ENCODE measurements around the gene HIPK4.

The HIPK4 gene

DNA sequence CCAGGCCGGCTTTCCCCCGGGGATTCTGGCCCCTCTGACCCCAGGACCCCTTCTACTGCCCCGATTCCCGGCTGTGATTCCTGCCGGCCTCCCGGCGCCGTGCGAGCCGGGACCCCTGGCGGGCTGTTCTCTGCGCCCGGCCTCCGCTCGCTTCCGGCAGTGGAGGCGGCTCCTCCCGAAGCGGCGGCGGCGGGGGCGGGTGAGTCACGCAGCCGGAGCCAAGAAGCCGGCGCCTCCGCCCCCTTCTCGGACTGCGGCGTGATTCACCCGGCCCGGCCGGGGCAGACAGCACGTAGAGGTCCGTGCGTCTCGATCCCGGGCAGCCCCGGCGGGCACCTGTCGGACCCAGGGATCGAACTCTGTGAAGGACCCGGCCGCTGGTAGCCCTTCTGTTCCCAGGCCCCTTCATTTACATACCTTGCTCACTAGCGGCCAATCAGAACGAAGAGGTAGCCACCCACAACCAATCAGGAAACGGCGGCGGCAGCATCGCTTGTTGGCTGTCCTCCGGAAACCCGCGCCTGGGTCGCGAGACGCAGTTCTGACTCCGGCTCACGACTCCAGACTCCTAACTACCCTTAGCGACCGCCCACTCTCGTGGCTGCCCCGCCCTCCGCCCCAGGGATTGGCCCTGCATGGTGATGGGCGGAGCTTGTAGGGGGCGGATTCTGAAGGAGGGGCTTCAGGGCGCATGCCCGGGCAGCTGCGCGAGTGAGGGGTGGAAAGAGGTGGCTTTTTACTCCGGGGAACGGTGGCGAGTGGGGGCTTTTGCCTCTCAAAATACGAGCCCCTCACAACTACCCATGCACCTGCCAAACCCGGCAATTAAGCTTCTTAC, 35.7 kb upstream of the HIPK4 start, which contains the start of gene SERTAD1:
Gene SERTAD1 (minus strand): TSS at position 543 of the 838 bp plus-strand sequence. CDS start 2,446 bp downstream, outside the sequence.
- Histone ChIP-seq H3K27me3 (ENCODE audit: insufficient read depth, poor library complexity, severe bottlenecking) (no peaks in the 10 kb centered on the region), H3K27ac (ENCODE audit: poor library complexity, severe bottlenecking) (peak within 1 kb of the TSS; percentile 95), H3K4me3 (ENCODE audit: severe bottlenecking) (peak within 1 kb of the TSS; percentile 52), H3K9me3 (ENCODE audit: severe bottlenecking) (no peaks in the 10 kb centered on the region), H3K36me3 (ENCODE audit: low read depth) (peaks cover 10% of the 10 kb centered on the region), H3K4me1 (ENCODE audit: insufficient read depth, poor library complexity, severe bottlenecking) (peaks cover 3% of the 10 kb centered on the region)
- ATAC-seq (ENCODE audit: low read depth) (peak; percentile 81), DNase-seq (ENCODE audit: low spot score) (peak; percentile 99)
- TF ChIP-seq, protein P1, sequence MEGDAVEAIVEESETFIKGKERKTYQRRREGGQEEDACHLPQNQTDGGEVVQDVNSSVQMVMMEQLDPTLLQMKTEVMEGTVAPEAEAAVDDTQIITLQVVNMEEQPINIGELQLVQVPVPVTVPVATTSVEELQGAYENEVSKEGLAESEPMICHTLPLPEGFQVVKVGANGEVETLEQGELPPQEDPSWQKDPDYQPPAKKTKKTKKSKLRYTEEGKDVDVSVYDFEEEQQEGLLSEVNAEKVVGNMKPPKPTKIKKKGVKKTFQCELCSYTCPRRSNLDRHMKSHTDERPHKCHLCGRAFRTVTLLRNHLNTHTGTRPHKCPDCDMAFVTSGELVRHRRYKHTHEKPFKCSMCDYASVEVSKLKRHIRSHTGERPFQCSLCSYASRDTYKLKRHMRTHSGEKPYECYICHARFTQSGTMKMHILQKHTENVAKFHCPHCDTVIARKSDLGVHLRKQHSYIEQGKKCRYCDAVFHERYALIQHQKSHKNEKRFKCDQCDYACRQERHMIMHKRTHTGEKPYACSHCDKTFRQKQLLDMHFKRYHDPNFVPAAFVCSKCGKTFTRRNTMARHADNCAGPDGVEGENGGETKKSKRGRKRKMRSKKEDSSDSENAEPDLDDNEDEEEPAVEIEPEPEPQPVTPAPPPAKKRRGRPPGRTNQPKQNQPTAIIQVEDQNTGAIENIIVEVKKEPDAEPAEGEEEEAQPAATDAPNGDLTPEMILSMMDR (IDR thresholded peaks at IDR 0.05; ENCODE audit: poor library complexity, severe bottlenecking), result peak; percentile 75

DNA sequence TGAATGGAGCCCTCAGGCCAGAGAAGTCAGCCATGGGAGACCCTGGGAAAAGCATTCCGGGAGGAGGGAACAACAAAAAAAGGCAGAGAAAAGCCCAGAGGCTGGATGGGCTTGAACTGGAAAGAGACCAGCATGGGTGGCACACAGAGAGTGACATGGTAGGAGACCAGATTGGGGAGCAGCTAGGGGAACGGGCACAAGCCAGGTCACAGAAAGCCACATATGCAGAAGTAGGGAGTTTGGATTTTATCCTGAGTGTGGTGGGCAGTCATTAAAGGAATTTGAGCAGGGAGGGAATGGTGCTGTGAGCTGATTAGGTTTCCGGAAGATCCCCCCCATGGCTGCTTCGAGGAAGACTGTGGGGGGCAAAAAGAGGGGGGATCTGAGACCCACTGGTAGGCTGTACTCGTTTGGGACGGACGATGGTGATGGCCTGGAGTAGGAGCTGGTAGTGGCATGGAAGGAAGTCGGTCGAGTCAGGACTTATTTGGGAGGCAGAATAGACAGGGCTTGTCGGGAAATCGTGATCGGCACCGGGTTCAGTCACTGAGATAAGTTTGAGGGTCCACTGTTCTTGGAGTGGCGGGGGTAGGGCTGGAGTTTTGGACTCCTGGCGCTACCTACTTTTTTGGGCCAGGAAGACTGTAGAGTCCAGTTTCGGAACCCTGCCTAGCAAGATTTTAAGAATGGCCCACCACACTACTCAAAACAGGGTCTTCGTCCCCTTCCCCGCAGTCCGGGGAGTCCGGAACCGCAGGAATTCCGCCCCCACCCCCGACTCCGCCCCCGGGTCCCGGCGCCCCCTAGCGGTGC, 34.9 kb upstream of the HIPK4 start:
- H3K27me3 ChIP-seq (ENCODE audit: insufficient read depth, poor library complexity, severe bottlenecking), result no peaks in the 10 kb centered on the region
- peak overlapping the region; percentile 95 for H3K27ac ChIP-seq (ENCODE audit: poor library complexity, severe bottlenecking)
- ATAC-seq (ENCODE audit: low read depth), result no peak
- peak overlapping the region; percentile 52 for H3K4me3 ChIP-seq (ENCODE audit: severe bottlenecking)
- TF ChIP-seq, protein P1 (IDR thresholded peaks at IDR 0.05; ENCODE audit: poor library complexity, severe bottlenecking), result no peak
- peaks cover 3% of the 10 kb centered on the region for H3K4me1 ChIP-seq (ENCODE audit: insufficient read depth, poor library complexity, severe bottlenecking)
- no peak for DNase-seq (ENCODE audit: low spot score)
- no peaks in the 10 kb centered on the region for H3K9me3 ChIP-seq (ENCODE audit: severe bottlenecking)
- H3K36me3 ChIP-seq (ENCODE audit: low read depth), result peaks cover 10% of the 10 kb centered on the region

DNA sequence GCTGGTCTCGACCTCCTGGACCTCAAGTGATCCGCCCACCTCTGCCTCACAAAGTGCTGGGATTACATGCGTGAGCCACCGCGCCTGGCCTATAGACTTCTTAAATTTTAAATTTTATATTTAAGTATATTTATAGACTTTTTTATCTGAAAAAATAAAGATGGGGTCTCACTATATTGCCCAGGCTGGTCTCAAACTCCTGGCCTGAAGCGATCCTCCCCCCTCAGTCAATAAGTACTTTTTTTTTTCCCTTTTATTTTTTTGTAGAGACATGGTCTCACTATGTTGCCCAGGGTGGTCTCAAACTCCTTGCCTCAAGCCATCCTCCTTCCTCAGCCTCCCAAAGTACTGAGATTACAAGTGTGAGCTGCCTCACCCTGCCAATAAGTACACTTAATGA, 34.0 kb upstream of the HIPK4 start:
- no peak for DNase-seq (ENCODE audit: low spot score)
- ATAC-seq (ENCODE audit: low read depth), result no peak
- Histone ChIP-seq H3K36me3 (ENCODE audit: low read depth) (peaks cover 10% of the 10 kb centered on the region), H3K27me3 (ENCODE audit: insufficient read depth, poor library complexity, severe bottlenecking) (no peaks in the 10 kb centered on the region), H3K4me1 (ENCODE audit: insufficient read depth, poor library complexity, severe bottlenecking) (peaks cover 3% of the 10 kb centered on the region), H3K27ac (ENCODE audit: poor library complexity, severe bottlenecking) (peak overlapping the region; percentile 95), H3K4me3 (ENCODE audit: severe bottlenecking) (peak overlapping the region; percentile 52), H3K9me3 (ENCODE audit: severe bottlenecking) (no peaks in the 10 kb centered on the region)
- TF ChIP-seq, protein P1 (IDR thresholded peaks at IDR 0.05; ENCODE audit: poor library complexity, severe bottlenecking), result no peak

DNA sequence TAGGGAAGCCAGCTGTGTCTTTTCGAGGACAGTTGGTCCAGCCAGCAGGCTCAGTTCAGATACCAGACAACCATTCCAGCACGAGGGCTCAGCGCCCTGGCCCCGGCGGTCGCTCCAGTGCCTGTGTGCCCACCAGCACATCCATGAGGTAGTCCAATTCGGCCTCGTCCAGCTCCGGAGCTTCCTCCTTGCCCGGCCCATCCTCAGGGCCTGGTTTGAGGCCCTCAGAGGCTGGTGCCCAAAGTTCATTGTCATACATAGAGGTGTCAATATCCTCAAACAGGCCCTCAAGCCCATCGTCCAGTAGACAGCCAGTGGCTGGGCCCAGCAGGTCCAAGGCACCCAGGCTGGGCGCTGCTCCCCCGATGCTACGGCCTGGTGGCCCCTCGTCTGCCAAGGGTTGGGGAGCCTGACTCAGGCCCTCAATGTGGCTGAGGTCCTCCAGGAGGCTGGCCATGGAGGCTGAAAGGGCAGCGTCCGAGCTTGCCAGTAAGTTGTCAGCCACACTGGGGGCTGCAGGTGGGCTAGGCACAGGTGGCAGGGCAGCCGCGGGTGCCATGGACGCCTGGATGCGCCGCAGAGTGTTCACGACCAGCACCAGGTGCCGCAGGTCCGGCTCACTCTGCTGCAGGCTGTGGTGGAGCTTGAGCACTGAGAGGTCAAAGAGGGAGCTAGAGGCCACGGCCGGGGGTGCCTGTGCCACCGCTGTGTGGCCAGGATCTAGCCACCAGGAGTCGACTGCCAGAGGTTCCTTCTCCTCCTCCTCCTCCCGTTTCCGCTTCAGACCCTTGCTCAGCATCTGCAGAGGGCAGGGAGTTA, 33.0 kb upstream of the HIPK4 start:
- no peaks in the 10 kb centered on the region for H3K9me3 ChIP-seq (ENCODE audit: severe bottlenecking)
- H3K4me1 ChIP-seq (ENCODE audit: insufficient read depth, poor library complexity, severe bottlenecking), result peaks cover 3% of the 10 kb centered on the region
- H3K36me3 ChIP-seq (ENCODE audit: low read depth), result peaks cover 10% of the 10 kb centered on the region
- ATAC-seq (ENCODE audit: low read depth) (no peak), DNase-seq (ENCODE audit: low spot score) (no peak)
- TF ChIP-seq, protein P1 (IDR thresholded peaks at IDR 0.05; ENCODE audit: poor library complexity, severe bottlenecking), result no peak
- H3K27me3 ChIP-seq (ENCODE audit: insufficient read depth, poor library complexity, severe bottlenecking), result no peaks in the 10 kb centered on the region
- H3K27ac ChIP-seq (ENCODE audit: poor library complexity, severe bottlenecking), result peak overlapping the region; percentile 95
- H3K4me3 ChIP-seq (ENCODE audit: severe bottlenecking), result no peak overlapping the region
